LNCaP clone FGC (cell line): ENCODE results near the gene ATP11A.

ENCODE experiments used
- DNase-seq: peaks from one replicate; pipeline ENCODE4 v3.0.0-alpha.2; 2011; ENCODE audit warnings: low read depth
- H3K4me3 ChIP-seq: 2 replicates; pipeline ENCODE4 v1.5.1; 2011; ENCODE audit warnings: mild to moderate bottlenecking, low read depth, low read length, control low read depth
- TF ChIP-seq, protein P1 (sequence below): IDR thresholded peaks from 2 replicates; pipeline ENCODE4 v1.5.1; 2012; ENCODE audit warnings: mild to moderate bottlenecking; ENCODE audit not compliant: control insufficient read depth, insufficient read depth; ENCODE audit errors: extremely low read depth

The ATP11A gene

DNA sequence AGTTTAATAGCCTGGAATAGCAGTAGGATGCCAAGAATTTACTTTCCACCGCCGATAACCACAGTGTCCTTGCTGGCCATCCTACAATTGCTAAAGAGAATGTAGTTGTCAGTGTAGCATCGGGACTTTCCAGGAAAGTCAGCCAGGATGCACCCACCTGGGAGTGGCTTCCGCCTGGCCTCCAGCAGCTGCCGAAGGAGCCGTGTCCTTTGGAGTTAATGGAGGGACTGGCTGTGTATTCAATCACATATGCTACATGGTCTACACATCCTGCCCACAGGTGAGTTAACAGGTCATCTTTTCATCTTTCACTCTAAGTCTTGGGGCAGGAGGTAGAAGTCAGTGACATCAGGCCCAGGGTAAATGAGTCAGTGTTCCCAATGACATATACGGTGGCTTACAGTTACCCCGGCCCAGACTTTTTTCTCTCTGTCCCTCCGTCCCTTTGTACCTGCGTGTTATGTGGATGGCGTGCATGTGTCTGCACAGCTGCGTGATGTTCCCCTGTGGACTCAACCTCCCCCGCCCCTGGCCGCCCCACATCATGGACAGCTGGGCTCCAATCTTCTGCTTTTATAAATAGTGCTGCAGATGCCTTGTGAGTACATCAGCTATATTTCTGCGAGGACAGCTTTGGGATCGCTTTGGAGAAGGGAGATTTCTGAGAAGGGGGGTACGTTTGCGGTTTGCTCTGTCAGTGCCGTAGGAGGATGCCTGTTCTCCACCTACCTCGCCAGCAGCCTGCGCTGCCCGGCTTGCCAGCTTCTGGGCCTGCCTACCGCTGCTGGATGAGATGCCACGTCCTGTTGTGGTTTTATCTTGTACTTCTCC is 63.1 kb downstream of the ATP11A start:
- no peak for DNase-seq
- no peak overlapping the region for H3K4me3 ChIP-seq
- TF ChIP-seq, protein P1, sequence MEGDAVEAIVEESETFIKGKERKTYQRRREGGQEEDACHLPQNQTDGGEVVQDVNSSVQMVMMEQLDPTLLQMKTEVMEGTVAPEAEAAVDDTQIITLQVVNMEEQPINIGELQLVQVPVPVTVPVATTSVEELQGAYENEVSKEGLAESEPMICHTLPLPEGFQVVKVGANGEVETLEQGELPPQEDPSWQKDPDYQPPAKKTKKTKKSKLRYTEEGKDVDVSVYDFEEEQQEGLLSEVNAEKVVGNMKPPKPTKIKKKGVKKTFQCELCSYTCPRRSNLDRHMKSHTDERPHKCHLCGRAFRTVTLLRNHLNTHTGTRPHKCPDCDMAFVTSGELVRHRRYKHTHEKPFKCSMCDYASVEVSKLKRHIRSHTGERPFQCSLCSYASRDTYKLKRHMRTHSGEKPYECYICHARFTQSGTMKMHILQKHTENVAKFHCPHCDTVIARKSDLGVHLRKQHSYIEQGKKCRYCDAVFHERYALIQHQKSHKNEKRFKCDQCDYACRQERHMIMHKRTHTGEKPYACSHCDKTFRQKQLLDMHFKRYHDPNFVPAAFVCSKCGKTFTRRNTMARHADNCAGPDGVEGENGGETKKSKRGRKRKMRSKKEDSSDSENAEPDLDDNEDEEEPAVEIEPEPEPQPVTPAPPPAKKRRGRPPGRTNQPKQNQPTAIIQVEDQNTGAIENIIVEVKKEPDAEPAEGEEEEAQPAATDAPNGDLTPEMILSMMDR, result no peak

DNA sequence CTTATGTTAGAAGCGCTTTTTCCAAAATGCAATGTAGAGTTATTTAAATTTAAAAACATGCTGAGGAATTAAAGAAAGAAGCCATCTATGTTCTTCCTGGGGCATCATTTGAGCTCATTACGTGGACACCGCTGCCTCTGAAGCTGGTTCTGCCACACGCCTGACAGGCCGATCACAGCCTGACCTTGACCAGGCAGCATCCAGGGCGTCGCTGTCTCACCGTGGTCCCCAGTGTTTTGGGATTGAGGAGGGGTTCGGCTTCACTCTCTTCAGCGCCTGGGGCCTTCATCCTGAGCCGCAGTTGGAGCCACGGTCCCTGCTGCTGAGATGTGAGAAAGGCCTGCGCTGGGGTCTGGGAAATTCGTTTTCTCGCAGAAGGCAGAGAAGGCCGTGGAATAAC is 64.0 kb downstream of the ATP11A start:
- H3K4me3 ChIP-seq, result no peak overlapping the region
- TF ChIP-seq, protein P1, result no peak
- no peak for DNase-seq

DNA sequence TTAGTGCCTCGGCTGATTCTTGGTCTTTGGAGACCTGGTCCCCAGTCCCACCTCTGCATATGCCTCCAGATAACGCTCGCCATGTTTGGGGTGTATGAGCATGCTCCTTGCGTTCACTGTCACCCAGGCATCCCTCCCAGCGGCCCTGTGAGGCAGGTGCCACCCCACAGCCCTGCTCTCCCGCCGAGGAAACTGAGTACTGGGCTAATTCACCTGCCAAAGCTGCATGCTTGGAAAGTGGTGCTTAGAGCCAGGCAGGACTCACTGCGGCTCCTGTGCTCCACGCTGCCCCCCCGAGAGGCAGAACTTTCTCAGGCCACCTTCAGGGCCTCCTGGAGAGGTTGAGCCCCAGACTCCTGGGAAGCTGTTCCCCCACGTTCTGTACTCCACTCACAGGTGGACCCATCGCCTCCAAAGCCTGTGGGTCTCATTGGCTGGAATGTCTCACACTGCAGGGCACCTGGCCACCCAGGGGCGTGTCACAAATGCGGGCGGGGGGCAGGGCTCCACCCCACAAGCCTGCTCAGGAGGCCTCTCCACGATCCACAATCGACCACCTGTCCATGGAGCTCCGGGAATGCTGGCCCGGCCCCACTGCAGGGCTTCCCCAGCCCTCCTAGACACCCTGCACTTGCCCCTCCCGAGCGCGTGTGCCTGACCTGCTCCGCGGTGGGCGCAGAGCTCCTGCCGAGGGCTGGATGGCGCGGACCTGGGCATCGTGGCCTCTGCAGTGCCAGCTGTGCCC is 64.6 kb downstream of the ATP11A start:
- TF ChIP-seq, protein P1, result no peak
- DNase-seq, result no peak
- no peak overlapping the region for H3K4me3 ChIP-seq

DNA sequence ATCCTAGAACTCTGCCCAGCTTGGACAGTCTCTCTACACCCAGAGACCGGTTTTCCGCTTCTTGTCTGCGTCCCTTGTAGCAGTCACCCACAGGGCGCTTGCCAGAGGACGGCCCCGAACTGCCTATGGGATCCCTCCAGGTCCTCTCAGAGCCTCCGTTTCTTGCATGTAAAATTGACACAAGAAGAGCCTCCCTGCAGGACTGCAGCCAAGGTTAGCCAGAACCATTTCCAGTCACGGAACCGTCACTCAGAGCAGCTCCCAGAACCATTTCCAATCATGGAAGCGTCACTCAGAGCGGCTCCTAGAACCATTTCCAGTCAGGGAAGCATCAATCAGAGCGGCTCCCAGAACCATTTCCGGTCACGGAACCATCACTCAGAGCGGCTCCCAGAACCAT is 65.5 kb downstream of the ATP11A start:
- no peak for DNase-seq
- TF ChIP-seq, protein P1, result no peak
- H3K4me3 ChIP-seq, result no peak overlapping the region

DNA sequence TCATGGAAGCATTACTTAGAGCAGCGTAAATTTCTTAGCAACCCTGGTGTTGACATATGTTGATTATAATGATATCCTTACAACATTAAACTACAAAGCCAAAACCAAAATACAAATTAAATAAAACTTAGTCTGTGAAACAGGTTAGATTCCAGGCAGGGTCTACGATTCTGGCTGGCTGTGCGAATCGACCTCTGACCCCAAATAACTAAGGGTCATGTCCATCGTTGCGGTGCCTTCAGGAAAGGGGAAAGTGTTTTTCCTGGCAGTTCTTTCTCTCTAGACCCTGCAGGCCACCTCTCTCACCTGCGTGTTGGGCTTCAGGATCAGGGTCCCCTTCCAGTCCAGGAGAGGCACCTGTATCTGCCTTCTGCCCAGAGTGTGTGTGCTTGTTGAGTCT is 66.2 kb downstream of the ATP11A start:
- no peak overlapping the region for H3K4me3 ChIP-seq
- DNase-seq, result no peak
- TF ChIP-seq, protein P1, result no peak

DNA sequence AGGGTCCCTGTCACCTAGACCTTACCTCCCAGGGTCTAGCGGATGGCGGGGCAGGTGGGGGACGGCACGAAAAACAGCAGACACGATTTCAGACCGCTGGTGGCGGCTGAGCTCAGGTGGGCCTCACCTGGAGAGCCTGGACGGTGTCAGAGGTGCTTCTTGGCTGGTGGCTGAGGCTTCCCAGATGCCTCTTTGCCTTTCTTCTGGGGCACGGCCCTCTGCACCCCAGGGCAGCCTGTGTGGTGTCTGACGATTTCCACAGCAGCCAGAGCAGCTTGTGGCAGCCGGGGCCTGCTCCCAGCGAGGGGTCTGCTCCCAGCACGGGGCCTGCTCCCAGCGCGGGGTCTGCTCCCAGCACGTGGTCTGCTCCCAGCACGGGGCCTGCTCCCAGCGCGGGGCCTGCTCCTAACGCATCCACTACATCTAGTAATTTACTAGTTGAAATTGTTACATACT is 66.7 kb downstream of the ATP11A start:
- no peak overlapping the region for H3K4me3 ChIP-seq
- TF ChIP-seq, protein P1, result no peak
- no peak for DNase-seq
